NCI-H1092 (cell line): ENCODE measurements around the gene TERB1.
"Not testable (repeated sequence)": the region's sequence is repeated elsewhere in the genome, so short reads cannot be mapped to it uniquely, and the experiment has no call there.

ENCODE experiments used
- DNase-seq: peaks from one replicate; lab custom pipeline; 2025; lab: John Stamatoyannopoulos, UW

Gene TERB1

DNA sequence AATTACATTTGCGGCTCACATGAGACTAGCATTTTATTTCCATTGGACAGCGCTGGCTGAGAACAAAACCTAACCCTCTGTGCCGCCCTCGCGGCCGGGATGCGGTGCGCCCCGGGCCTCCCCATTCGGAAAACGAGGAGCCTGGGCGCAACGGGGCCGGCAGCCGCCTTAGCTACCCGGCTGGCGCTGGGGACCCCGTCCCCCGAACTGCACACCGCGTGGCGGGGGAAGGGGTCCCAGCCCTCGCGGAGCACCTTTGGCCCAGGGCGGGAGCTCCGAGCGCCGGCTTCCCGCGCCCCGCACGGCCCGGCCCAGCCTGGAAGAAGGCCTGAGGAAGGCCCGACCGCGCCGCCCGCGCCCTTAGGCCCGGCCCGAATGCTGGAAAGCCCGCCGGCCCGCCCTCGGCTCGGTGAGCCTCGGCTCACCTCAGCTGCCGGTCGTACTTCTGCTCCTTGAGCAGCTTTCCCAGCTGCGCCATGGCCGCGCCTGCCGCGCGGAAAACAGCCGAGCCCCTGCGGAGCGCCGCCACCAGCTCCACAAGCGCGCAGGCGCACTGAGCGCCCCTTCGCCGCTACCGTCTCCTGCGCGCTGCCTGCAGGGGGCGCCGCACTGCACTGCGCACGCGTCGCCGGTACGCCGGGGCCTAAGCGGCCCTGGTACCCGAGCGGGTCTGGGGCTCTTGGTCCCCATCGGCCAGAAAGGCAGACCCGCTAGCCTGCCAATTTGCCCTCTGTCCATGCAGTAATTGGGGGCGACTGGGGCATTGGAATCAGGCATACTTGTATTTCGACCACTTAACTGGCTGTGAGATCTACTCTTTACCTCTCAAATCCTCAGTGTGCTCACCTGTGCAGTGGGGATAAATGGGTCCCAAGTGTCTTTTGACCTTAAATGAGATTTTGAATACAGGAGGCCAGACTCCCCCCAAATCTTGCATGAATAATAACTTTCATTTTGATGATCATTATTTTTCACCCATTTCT lies 29.3 kb upstream of the TERB1 start, which contains the start of gene NAE1:
Gene NAE1 (minus strand): TSS at position 555 of the 983 bp plus-strand sequence. CDS start 77 bp downstream, at position 478.
- DNase-seq = peak; percentile 87

DNA sequence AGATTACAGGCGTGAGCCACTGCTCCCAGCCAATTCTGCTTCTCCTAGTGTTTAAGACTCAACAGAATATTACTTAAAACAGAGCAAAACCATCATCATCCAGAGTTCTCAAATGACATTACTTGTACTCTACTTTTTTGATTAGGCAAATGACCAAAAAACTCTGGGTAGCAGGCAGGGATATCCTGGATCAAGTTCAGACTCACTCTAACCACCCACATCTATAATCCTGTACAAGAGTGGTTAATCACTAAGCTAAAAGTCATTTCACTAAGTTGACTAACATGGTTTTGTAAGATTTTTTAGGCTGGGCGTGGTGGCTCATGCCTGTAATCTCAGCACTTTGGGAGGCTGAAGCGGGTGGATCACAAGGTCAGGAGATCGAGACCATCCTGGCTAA lies 22.6 kb upstream of the TERB1 start:
- no peak for DNase-seq

DNA sequence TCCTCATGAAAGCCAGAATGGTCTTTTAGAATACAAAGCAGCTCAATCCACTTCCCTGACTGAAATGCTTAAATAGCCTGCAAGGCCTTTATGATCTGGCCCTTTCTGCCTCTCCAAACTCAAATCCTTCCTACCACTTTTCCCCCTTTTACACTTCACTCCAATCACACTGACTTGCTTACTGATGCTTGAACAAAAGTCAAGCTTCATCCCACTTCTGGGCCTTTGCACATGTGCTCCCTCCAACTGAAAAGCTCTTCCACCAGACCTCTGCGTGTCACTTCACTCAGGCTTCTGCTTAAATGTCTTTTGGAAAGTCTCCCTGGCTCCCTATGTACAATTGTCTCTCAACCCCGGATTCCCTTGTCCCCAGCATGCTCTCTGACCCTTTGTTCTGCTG lies 13.3 kb upstream of the TERB1 start:
- DNase-seq = no peak

DNA sequence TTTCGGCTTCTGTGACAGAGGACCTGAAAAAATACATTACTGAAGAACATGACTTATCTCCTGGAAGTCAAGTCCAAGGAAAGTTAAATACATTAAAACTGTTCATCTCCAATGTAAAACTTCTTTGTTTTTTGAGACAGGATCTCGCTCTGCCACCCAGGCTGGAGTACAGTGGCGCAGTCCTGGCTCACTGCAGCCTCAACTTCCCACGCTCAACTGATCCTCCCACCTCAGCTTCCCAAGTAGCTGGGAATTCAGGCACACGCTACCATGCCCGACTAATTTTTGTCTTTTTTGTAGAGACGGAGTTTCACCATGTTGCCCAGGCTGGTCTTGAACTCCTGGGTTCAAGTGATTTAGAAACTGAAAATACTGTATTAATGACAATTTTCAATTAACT lies 9.7 kb upstream of the TERB1 start:
- DNase-seq = no peak

DNA sequence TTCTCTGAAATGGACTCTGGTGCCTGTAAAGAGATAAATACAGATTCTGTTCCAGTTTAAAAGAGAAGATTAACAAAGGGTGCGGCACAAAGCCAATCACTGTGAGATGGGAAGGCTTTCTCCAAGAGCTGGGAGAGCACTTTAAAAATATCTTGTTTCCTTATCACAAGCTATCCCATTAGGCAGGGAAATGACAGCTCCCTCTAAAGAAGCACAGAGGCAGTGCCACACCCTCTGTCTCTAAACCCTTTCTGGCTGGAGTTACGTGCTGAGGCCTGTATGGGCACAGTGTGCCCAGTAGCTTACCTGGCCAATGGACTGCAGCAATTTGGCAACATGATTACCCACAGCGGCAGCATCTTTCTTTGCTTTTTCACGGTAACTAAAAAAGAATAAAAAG lies 9.0 kb upstream of the TERB1 start:
- no peak for DNase-seq

DNA sequence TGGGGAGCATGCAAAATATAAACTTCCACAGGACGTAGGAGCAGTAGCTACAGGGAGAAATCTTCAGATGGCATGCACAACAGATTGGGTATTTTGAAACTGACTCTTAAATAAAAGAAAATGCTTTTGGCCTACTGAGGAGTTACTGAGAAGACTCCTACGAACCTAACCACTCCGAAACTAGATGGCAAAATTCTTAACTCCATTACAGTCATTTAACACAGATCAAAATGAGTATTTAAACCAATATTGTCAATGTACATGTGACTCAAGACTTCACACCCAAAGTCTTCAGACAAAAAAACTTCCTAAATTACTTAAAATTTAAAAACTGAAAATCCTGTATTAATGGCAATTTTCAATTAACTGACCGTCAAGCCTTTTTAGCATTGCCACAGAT lies 8.4 kb upstream of the TERB1 start:
- no peak for DNase-seq

DNA sequence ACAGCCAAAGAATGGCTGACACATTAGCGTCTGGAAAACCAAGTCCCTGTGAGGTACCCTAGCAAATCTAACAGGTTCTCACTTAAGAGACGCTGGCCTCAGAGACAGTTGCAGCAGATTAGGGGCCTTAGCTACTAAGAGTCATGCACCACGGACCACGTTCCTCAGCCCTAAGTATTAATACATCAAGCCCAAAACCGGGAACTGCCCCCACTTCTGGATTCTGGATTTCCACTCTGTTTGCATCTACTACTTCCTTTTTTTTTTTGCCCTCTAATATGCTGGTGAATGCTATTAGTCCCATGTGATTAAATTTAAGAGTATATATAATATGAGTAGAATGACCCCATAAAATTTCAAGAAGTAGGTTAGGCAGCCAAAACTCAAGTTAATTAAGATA lies 775 bp upstream of the TERB1 start:
- no peak for DNase-seq

DNA sequence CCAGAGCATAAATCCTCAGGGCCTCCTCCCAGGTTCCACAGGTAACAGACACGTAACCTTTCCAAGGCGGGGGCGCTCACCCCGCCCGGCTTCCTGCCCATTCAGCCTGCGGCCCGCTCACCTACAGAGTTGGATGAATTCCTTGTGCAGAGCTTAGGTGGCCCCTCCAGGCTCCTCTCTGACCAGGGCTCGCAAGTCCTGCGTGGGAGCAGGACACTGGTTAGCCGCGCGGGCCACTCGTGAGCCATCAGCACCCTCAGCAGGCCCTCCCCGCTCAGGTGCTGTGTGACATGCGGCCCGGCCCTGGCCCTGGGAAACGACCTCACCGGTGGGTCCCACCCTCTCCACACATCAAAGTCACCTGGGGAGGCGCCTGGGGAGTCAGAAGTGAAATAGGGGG lies 528 bp downstream of the TERB1 start:
- DNase-seq = no peak

DNA sequence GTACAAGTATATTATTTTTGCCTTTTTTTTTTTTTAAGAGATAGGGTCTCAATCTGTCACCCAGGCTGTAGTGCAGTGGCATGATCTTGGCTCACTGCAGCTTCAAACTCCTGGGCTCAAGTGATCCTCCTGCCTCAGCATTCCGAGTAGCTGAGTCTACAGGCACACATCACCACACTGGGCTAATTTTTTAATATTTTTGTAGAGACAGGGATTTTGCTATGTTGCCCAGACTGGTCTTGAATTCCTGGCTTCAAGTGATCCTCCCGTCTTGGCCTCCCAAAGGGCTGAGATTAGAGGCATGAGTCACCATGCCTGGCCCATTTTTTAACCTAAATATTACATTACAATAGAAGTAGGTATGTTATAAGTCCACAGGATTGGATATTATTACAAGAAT lies 3.2 kb downstream of the TERB1 start:
- no peak for DNase-seq

DNA sequence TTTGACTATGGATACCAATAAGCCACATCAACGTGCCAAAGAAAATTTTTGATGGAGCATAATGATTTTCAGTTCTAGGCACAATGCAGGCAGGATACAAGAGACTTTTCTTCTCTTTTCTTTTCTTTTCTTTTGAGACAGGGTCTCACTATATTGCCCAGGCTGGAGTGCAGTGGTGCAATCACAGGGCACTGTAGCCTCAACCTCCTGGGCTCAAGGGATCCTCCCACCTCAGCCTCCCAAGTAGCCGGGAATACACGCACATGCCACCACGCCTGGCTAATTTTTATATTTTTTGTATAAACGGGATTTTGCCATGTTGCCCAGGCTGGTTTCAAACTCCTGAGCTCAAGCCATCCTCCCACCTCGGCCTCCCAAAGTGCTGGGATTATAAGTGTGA lies 7.4 kb downstream of the TERB1 start:
- not testable (repeated sequence) for DNase-seq

DNA sequence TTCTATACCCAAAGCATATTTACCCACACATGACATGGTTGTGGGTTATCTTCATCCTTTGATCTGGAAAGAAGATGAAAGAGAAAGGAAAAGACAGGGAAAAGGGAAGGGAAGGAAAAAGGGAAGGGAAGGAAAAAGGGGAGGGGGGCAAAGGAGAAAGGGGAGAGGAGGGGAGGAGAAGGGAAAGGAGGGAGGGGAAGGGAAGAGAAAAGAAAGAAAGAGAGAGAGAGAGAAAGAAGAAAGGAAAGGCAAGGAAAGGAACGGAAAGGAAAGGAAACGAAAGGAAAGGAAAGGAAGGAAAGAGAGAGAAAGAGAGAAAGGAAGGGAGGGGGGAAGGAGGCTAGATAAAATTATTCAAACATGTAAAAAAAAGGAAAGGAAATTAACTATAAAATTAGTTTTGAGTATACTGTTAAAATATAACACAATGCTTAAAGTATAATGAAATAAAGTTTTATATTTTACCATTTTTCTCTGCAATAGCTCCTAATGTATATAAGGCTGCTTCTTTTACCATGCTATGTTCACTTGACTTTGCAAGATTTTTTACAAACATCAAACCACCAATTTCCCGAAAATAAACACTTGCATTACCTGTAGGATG lies 11.2 kb downstream of the TERB1 start:
- DNase-seq = no peak

DNA sequence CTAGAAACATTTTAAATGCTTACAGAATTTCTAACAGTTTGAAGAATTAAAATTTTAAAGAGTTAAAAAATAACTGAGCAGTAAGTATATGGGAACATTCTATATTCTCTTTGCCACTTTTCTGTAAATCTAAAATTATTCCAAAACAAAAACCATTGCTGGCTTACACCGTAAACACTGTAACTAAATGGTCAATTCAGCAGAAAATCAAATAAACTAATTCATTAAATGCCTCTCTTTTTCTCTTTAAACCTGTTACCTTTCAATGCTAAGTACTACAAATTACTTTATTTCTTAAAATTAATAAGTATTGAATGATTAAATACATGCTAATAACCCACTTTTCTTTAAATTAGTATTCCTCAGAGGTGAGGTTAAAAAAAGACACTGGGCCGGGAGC lies 14.0 kb downstream of the TERB1 start:
- DNase-seq = no peak

DNA sequence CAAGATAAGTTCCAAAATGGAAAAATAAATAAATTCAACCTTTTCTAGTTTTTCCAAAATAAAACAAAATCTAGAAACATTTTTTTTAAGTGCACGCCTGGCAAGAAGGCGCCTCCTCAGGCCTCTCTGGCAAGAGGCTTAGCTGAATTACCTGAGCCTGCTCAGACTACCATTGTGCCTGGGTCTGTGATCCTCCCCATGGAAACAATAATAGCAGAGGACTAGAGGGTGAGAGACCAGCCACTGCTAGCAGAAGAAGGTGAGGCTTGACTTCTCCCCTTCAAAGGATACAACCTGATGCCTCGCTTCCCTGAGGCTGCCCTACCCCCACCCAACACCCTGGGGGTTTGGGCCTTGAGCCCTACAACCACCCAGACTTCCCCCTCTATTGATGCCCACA lies 14.8 kb downstream of the TERB1 start:
- DNase-seq = no peak

DNA sequence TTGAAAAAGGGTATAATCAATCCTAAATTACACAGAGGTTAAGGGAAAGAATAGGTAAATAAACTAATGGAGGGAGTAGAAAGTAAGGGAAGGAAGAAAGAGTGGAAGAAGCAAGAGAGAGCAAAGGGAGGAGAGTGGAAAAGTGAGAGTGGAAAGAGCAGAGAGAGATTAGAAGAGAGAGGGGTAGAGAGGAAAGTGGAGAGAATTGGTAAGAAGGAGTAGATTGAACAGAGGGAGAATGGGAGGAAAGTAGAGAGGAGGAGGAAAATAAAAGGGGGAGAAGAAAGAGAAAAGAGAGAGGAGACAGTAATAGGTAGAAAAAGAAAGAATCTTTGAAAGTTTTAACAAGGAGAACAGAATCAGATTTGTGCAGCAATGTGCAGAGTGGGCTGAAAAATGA lies 24.9 kb downstream of the TERB1 start:
- no peak for DNase-seq

DNA sequence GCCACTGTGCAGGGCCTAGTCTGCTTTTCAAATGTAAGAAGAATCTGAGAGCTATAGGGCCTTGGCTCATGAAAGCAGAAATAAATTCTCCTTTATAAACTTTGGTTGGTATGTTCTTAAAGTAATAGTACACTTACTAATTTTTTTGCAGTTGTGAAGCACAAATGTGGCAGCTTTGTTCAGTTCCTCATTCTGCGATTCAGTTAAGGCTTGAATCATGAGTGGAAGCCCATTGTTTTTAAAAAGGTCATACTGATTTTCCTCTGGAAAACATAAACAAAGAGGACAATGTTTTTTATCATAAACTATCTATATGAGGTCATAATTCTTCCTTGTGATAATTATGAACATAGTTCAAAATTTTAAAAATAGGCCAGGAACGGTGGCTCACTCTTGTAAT lies 26.4 kb downstream of the TERB1 start:
- no peak for DNase-seq

DNA sequence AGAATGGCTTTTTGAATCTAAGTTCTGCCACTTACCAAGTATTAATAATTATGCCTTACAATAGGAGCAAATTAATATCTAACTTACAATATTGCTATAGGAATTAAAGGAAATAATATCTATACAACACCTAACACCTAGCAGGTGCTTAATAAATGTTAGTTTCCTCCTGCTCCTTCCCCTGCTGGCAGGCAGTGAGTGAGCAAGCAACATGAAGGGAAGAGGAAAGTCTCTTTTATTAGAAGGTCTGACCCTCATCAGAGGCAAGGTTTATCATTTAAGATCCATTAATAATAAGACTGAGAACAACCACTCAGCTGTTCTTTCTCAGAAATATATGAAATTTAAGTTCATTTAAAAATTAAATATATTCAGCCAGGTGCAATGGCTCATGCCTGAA lies 43.3 kb downstream of the TERB1 start:
- DNase-seq = no peak

DNA sequence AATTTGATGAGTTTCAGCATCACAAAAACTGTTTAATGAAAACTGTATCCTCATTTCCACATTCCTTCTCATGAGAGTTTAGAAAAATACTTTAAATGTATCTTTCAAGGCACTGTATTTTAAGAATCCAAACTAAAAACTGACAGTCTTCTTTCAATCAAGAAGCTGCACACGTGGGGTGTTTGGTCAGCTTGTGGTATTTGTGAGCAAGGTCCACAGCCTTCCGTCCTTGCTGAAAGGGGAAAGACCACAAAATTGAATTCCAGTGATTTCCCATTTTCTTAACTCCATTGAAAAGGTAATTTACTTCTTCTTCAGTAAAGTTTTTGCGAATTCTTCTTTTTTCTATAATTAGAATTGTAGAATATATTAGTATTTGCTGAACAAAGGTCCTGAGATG lies 46.6 kb downstream of the TERB1 start:
- DNase-seq = no peak

DNA sequence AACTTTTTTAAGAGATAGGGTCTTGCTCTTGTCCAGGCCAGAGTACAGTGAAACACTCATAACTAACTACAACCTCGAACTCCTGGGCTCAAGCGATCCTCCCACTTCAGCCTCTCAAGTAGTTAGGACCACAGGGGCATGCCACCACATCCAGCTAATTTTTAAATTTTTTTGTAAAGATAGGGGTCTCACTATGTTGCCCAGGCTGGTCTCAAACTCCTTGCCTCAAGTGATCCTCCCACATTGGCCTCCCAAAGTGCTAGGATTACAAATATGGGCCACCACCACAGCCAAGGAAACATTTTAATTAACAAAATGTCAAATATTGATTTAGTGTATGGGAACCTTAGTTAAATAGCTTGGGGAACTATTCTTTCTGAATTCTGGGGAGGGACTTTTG lies 47.2 kb downstream of the TERB1 start:
- DNase-seq = no peak

DNA sequence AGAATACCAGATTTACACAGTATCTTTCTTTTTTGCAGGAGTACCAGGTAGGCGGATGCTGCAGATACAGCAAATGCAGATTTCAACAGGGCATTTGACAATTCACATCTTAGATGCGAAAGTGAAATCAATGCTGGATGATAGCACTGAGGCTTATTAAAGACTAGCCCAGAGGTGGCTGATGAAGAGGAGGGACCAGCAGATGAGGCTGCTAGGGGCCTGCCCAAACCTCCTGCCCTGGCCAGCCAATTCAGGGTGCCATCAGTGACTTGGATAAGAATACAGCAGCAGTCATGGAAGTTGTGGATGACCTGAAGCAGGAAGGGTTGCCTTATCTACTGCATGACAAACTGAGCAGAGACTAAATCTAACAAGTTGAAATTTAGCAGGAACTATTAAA lies 48.4 kb downstream of the TERB1 start:
- DNase-seq = no peak

DNA sequence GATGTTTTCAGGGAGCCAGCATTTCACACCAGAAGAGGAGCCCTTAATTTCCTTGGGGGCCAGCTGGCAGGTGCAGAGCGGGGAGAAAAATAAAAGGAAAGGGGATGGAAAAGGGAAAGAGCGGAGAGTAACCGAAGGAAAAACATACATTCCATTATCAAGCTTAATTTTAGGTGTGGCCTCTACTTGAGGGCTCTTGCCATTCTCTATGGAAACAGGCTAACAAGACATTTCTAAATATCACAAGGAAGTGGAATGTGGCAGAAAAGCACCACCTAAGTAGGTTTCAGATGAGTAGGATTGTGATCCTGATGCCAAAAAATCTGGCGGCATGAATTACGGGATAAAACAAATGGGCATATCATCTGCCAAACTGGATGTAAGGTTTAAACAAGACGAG lies 49.0 kb downstream of the TERB1 start:
- no peak for DNase-seq

DNA sequence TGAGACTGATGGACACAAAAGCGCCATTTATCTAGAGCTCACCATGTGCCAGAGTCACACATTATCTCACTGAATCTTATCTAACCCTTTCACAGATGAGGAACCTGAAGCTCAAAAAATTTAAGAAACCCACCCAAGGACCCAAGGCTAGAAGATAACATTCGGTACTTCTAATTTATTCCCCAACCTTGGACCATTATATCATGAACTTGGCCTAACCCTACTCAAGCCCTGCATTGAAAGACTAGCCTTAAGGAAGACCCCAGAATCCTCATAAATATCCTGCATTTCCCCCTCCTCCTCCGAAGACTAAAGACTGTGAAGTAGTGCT lies 49.4 kb downstream of the TERB1 start:
- no peak for DNase-seq

DNA sequence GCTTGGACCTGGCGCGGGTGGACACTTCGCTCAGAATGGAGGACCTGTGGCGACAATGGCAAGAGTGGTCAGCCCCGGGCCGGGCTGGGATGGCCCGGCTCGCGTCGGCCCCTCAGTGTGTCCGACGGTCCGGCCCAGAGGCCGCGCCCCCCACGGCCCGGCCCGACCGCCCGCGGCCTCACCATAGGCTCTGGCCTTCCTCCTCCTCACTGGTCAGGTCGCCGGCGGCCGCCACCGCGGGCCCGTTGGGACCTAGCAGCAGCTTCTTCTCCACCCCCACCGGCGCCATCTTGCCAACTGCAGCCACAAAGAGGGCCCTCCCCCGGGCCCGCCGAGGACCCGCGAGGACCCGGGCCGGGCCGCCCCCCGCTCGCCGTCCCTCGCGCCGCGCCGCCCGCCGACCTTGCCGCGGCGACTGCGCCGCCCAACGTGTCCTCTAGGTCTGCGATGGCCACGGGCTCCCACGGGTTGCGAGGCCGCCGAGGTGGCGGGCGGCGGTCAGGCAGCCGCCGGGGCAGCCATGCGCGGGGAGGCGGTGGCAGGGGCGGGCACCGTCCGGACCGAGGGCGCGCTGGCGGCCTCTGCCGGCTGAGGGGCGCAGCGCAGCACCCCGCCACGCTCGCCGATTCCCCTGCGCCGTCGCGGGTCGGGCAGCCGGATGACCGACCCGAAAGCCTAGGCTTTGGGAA lies 49.9 kb downstream of the TERB1 start, which contains the start of gene DYNC1LI2:
Gene DYNC1LI2 (minus strand): TSS at position 307 of the 689 bp plus-strand sequence. CDS start 18 bp downstream, at position 289.
- DNase-seq = peak; percentile 63

DNA sequence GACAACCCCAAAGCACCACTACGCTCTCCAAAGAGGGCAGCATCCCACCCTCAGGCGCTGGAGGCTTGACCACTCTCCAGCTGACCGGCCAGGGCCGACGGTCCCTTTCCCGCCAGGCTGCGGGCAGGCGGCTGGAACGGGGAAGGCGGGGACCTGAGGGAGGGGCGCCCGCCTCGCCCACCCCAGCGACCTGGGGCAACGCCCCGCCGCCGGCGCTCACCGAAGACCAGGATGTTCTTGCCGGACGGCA lies 50.4 kb downstream of the TERB1 start:
- DNase-seq = no peak
